Stimulated activated CD8-positive, alpha-beta memory T cell treated with anti-CD3 and anti-CD28 coated beads, Interleukin-7, amount 100 ng/mL, for 48 hours (primary cell): ENCODE data around the gene TTC6.

ENCODE experiments used
- DNase-seq, 2 donors: peaks; one replicate each; pipeline ENCODE4 v3.0.0-alpha.2; 2020; ENCODE audit warnings: low read depth in 1 of 2; ENCODE audit errors: extremely low read depth in 1 of 2

The TTC6 gene

GRCh38 chr14:37597914-37598746 is 2.7 kb downstream of the TTC6 start:
- no peak for DNase-seq

GRCh38 chr14:37598747-37599506 is 3.5 kb downstream of the TTC6 start:
- no peak for DNase-seq

GRCh38 chr14:37599507-37600368 is 4.3 kb downstream of the TTC6 start:
- DNase-seq = no peak

GRCh38 chr14:37600880-37601741 is 5.7 kb downstream of the TTC6 start:
- no peak for DNase-seq

- DNase-seq = no peak
These were observed 6.4 kb downstream of the TTC6 start for GRCh38 chr14:37601865-37602264.

- no peak for DNase-seq
These were observed 7.4 kb downstream of the TTC6 start for GRCh38 chr14:37602605-37603453.

- DNase-seq = no peak
These were observed 8.3 kb downstream of the TTC6 start for GRCh38 chr14:37603688-37604251.

- DNase-seq = no peak
These were observed 11.2 kb downstream of the TTC6 start for GRCh38 chr14:37606678-37607077.

- DNase-seq = no peak
These were observed 13.2 kb downstream of the TTC6 start for GRCh38 chr14:37608649-37609048.

- DNase-seq = no peak
These were observed 15.6 kb downstream of the TTC6 start for GRCh38 chr14:37610945-37611523.

GRCh38 chr14:37615582-37616289 is 20.3 kb downstream of the TTC6 start:
- DNase-seq = no peak

- no peak for DNase-seq
These were observed 21.4 kb downstream of the TTC6 start for GRCh38 chr14:37616853-37617252.

- no peak for DNase-seq
These were observed 22.5 kb downstream of the TTC6 start for GRCh38 chr14:37617864-37618365.

GRCh38 chr14:37618498-37619028 is 23.1 kb downstream of the TTC6 start:
- DNase-seq = no peak

GRCh38 chr14:37620856-37621255 is 25.4 kb downstream of the TTC6 start:
- no peak for DNase-seq

GRCh38 chr14:37622231-37622923 is 26.9 kb downstream of the TTC6 start:
- no peak for DNase-seq

- no peak for DNase-seq
These were observed 28.1 kb downstream of the TTC6 start for GRCh38 chr14:37623426-37623951.
